ENCODE data around the gene KIAA1217. TPM values are rescaled to one million over a fixed set of nuclear protein-coding genes. Genes with fewer than 3 reads are reported as not detected.
A peak's percentile ranks its signal among the peaks of the same experiment; 100 is the strongest.

Gene KIAA1217
- total RNA-seq, 4 donors from 2014 or later = 34.8 to 66.8 (median 52.9) TPM

DNA sequence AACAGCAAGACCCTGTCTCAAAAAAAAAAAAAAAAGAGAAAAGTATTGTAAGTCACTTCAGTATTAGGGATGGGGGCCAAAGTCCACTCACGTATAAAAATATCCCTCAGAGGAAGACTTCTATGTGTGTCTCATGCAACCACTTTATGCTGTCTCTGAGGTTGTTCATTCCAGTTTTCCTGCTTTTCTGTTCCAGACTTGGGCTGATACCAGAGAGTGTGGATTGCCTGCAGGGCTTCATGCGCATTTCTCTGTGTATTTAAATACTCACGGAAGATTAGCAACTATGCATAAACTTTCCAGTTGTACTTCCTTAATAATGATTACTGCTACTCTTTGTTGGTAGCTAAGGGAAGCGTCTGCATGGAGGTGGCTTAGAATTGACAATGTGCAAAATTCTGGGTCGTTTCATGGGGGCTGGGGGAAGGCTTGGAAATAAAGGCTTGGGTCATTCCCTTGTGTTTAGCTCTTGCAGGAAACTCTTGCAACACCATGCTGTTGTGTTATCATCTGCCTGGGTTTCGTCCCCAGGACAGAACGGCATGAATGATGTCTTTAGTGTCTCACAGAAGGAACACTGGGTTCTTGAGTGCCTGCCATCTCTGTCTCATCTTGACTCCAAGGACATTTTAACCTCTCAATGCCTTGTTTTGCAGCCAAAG is 54.1 kb downstream of the KIAA1217 start:
- H3K4me3 ChIP-seq (ENCODE audit: low read depth, poor library complexity, severe bottlenecking) = no peak overlapping the region
- no peak for TF ChIP-seq POLR2A (IDR thresholded peaks at IDR 0.05)
- TF ChIP-seq CTCF (IDR thresholded peaks at IDR 0.05) = no peak
- intact Hi-C loops (cut with DNase I; ENCODE audit: low total_unique reads) = no loop called here
- DNase-seq (ENCODE audit: low spot score in 2 of 2) = peak in 1 of 2 donors; percentile 88
- 29 to 43% methylated on average over 7 of the region's 7 CpGs for WGBS, 2 donors

DNA sequence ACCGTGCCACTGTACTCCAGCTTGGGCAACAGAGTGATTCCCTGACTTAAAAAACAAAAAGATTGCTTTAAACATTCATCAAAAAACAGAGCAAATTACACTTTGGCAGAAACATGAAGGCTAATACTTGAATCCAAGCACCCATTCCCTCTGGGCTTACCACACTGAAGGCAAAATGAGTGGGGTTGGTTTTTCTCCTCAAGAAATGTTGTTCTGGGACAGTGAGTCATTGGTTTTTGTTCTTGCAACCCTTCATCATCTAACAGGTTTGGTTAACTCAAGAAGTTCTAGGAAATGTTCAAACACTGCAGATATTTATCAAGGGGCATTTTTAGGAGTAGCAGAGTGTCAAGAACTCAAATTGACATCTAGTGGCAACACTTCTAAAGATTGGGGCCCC is 60.5 kb downstream of the KIAA1217 start:
- 89% methylated on average over 1 of the region's 1 CpG for WGBS, 2 donors
- H3K4me3 ChIP-seq (ENCODE audit: low read depth, poor library complexity, severe bottlenecking) = no peak overlapping the region
- no peak for DNase-seq (ENCODE audit: low spot score in 2 of 2)
- intact Hi-C loops (cut with DNase I; ENCODE audit: low total_unique reads) = no loop called here
- no peak for TF ChIP-seq POLR2A (IDR thresholded peaks at IDR 0.05)
- TF ChIP-seq CTCF (IDR thresholded peaks at IDR 0.05) = no peak

GRCh38 chr10:24272374-24272773 is 63.4 kb downstream of the KIAA1217 start:
- 79 to 80% methylated on average over 7 of the region's 7 CpGs for WGBS, 2 donors
- TF ChIP-seq POLR2A (IDR thresholded peaks at IDR 0.05) (no peak), CTCF (IDR thresholded peaks at IDR 0.05) (no peak)
- no peak for DNase-seq (ENCODE audit: low spot score in 2 of 2)
- H3K4me3 ChIP-seq (ENCODE audit: low read depth, poor library complexity, severe bottlenecking) = no peak overlapping the region
- intact Hi-C loops (cut with DNase I; ENCODE audit: low total_unique reads) = no loop called here

- DNase-seq (ENCODE audit: low spot score in 2 of 2) = no peak
- no peak overlapping the region for H3K4me3 ChIP-seq (ENCODE audit: low read depth, poor library complexity, severe bottlenecking)
- intact Hi-C loops (cut with DNase I; ENCODE audit: low total_unique reads) = no loop called here
- 90 to 95% methylated on average over 3 of the region's 3 CpGs for WGBS, 2 donors
- TF ChIP-seq CTCF (IDR thresholded peaks at IDR 0.05) = no peak
- TF ChIP-seq POLR2A (IDR thresholded peaks at IDR 0.05) = no peak
Observed at GRCh38 chr10:24277277-24277676, 68.3 kb downstream of the KIAA1217 start.

GRCh38 chr10:24277771-24278170 is 68.8 kb downstream of the KIAA1217 start:
- no peak overlapping the region for H3K4me3 ChIP-seq (ENCODE audit: low read depth, poor library complexity, severe bottlenecking)
- TF ChIP-seq CTCF (IDR thresholded peaks at IDR 0.05) = no peak
- no peak for TF ChIP-seq POLR2A (IDR thresholded peaks at IDR 0.05)
- WGBS, 2 donors = 98% methylated on average over 9 of the region's 9 CpGs
- intact Hi-C loops (cut with DNase I; ENCODE audit: low total_unique reads) = no loop called here
- DNase-seq (ENCODE audit: low spot score in 2 of 2) = no peak

Measured in lower leg skin (tissue), 4 donors.